ENCODE measurements around the gene NOTO.
"Not testable (repeated sequence)": the region's sequence is repeated elsewhere in the genome, so short reads cannot be mapped to it uniquely, and the experiment has no call there.

- not testable (repeated sequence) for TF ChIP-seq CTCF (IDR thresholded peaks at IDR 0.05; ENCODE audit: poor library complexity); EZH2 (IDR thresholded peaks at IDR 0.05; ENCODE audit: borderline replicate concordance); EZH2phosphoT487 (IDR thresholded peaks at IDR 0.05; ENCODE audit: low read depth, severe bottlenecking, unreplicated experiment)
Observed at GRCh38 chr2:73170341-73170740, 32.0 kb upstream of the NOTO start.

Data from hepatocyte (in vitro differentiated cells).